ENCODE measurements around the gene TMEM259.
A peak's percentile ranks its signal among the peaks of the same experiment; 100 is the strongest.

The TMEM259 gene

DNA sequence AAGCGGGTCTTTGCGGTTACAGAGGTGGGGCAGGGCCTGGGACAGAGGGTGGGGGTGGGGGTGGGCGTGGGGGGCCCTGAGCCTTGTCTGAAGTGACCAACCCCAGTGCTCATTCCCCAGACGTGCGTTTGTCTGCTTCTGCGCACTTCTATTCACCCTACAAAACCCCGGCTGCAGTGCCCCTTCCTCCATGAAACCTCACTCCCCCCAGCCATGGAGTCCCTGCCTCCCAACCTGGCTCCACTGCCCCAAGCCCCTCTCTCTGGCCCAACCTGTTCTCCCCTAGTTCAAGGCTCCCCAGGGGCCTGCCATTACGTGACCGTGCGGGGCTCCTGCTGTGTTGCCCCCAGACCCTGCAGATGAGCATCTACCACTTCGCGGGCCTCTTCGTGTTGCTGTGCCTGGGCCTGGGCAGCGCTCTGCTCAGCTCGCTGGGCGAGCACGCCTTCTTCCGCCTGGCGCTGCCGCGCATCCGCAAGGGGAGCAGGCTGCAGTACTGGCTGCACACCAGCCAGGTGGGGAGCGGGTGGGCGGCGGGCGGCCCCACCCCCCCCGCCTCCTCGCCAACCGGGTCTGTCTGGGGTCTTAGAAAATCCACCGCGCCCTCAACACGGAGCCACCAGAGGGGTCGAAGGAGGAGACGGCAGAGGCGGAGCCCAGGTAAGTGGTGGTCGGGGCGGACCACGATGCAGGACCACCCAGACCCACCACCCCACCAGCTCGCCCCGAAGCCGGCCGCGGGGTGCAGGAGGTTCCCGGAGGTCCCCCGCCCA, 12.5 kb downstream of the TMEM259 start:
- H3K9me3 Mint-ChIP-seq: no peaks in the 10 kb centered on the region
- H3K27me3 Mint-ChIP-seq (ENCODE audit: low read depth, poor library complexity): no peaks in the 10 kb centered on the region

DNA sequence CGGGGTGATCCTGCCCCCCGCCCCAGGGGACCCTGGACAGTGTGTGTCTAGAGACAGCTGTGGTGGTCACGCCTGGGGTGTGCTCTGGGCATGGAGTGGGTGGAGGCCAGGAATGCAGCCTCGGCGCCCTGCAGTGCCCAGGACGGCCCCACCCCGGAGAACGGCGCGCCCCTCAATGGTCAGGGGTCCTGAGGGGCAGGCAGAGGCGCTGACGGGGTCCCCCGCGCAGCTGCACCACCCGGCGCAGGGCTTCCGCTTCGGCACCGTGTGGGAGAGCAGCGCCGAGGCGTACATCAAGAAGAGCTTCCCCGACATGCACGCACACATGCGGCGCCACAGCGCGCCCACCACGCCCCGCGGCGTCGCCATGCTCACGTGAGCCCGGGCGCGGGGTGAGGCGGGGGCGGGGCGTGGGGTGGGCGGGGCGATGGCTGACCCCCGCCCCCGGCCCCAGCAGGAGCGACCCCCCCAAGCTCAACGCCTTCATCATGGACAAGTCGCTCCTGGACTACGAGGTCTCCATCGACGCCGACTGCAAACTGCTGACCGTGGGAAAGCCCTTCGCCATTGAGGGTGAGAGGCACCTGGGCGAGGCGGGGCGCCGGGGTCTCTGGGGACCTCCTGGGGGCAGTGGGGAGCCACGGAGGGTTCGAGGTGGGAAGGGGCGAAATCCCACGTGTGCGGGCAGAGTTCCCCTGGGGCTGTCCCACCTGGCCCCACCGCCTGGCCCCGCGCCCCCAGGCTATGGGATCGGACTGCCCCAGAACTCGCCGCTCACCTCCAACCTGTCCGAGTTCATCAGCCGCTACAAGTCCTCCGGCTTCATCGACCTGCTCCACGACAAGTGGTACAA, 13.3 kb downstream of the TMEM259 start:
- Mint-ChIP-seq H3K9me3 (no peaks in the 10 kb centered on the region), H3K36me3 (ENCODE audit: low read depth) (peaks cover 8% of the 10 kb centered on the region), H3K4me1 (no peaks in the 10 kb centered on the region), H3K27ac (no peak overlapping the region), H3K27me3 (ENCODE audit: low read depth, poor library complexity) (peaks cover 3% of the 10 kb centered on the region), H3K4me3 (no peak overlapping the region)
- TF ChIP-seq, protein P1, sequence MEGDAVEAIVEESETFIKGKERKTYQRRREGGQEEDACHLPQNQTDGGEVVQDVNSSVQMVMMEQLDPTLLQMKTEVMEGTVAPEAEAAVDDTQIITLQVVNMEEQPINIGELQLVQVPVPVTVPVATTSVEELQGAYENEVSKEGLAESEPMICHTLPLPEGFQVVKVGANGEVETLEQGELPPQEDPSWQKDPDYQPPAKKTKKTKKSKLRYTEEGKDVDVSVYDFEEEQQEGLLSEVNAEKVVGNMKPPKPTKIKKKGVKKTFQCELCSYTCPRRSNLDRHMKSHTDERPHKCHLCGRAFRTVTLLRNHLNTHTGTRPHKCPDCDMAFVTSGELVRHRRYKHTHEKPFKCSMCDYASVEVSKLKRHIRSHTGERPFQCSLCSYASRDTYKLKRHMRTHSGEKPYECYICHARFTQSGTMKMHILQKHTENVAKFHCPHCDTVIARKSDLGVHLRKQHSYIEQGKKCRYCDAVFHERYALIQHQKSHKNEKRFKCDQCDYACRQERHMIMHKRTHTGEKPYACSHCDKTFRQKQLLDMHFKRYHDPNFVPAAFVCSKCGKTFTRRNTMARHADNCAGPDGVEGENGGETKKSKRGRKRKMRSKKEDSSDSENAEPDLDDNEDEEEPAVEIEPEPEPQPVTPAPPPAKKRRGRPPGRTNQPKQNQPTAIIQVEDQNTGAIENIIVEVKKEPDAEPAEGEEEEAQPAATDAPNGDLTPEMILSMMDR (IDR thresholded peaks at IDR 0.05): no peak
- DNase-seq: no peak

More for the DNA sequence above, 12.5 kb downstream of the TMEM259 start:
- no peak for DNase-seq
- Mint-ChIP-seq H3K4me3 (no peak overlapping the region), H3K36me3 (ENCODE audit: low read depth) (peaks cover 8% of the 10 kb centered on the region), H3K27ac (no peak overlapping the region), H3K4me1 (no peaks in the 10 kb centered on the region)
- TF ChIP-seq, protein P1 (IDR thresholded peaks at IDR 0.05): no peak

DNA sequence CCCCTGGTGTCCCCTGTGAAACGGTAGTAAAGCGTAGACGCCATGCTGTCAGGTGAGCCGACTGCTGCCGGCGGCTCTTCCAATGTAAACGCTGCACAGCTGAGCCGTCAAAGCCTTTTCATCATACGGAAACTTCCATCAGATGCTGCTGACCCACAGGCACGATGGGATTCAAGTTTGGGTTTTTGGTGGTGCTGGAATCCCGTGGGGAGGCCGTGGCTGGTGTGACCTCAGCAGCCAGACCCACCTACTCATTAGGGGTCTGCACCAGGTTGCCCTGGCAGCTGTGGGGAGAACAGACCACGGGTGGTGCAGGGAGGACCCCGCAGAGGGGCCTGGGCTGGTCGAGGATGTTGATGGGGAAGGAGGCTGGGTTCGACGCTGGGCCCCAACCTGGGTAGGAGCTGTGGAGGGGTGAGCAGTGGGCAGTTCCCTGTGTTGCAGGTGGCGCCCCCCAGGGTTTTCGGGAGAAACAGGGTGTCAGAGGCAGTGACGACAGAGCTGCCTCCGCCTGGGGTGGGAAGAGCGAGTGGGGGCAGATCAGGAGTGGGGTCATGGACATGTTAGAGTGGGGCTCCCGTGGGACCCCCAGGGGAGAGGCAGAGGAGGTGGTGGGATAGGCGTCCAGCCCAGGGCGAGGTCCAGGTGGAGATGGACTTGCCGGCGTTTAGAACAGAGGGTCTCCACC, 14.1 kb downstream of the TMEM259 start:
- Mint-ChIP-seq H3K4me1 (no peaks in the 10 kb centered on the region), H3K27ac (peak overlapping the region; percentile 42), H3K4me3 (no peak overlapping the region), H3K36me3 (ENCODE audit: low read depth) (peaks cover 8% of the 10 kb centered on the region), H3K27me3 (ENCODE audit: low read depth, poor library complexity) (peaks cover 5% of the 10 kb centered on the region), H3K9me3 (no peaks in the 10 kb centered on the region)
- TF ChIP-seq, protein P1 (IDR thresholded peaks at IDR 0.05): no peak
- DNase-seq: no peak

DNA sequence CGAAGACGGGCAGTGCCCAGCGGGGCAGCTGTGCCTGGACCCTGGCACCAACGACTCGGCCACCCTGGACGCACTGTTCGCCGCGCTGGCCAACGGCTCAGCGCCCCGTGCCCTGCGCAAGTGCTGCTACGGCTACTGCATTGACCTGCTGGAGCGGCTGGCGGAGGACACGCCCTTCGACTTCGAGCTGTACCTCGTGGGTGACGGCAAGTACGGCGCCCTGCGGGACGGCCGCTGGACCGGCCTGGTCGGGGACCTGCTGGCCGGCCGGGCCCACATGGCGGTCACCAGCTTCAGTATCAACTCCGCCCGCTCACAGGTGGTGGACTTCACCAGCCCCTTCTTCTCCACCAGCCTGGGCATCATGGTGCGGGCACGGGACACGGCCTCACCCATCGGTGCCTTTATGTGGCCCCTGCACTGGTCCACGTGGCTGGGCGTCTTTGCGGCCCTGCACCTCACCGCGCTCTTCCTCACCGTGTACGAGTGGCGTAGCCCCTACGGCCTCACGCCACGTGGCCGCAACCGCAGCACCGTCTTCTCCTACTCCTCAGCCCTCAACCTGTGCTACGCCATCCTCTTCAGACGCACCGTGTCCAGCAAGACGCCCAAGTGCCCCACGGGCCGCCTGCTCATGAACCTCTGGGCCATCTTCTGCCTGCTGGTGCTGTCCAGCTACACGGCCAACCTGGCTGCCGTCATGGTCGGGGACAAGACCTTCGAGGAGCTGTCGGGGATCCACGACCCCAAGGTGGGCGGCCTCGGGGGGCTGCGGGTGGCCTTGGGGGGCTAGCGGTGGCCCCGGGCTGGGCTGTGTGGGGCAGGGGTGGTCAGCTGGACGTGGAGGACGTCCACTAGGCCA, 15.9 kb downstream of the TMEM259 start:
- H3K36me3 Mint-ChIP-seq (ENCODE audit: low read depth): peaks cover 8% of the 10 kb centered on the region
- DNase-seq: no peak
- H3K9me3 Mint-ChIP-seq: no peaks in the 10 kb centered on the region
- H3K27me3 Mint-ChIP-seq (ENCODE audit: low read depth, poor library complexity): peaks cover 17% of the 10 kb centered on the region
- TF ChIP-seq, protein P1 (IDR thresholded peaks at IDR 0.05): no peak
- H3K4me3 Mint-ChIP-seq: no peak overlapping the region
- H3K27ac Mint-ChIP-seq: no peak overlapping the region
- H3K4me1 Mint-ChIP-seq: no peaks in the 10 kb centered on the region

DNA sequence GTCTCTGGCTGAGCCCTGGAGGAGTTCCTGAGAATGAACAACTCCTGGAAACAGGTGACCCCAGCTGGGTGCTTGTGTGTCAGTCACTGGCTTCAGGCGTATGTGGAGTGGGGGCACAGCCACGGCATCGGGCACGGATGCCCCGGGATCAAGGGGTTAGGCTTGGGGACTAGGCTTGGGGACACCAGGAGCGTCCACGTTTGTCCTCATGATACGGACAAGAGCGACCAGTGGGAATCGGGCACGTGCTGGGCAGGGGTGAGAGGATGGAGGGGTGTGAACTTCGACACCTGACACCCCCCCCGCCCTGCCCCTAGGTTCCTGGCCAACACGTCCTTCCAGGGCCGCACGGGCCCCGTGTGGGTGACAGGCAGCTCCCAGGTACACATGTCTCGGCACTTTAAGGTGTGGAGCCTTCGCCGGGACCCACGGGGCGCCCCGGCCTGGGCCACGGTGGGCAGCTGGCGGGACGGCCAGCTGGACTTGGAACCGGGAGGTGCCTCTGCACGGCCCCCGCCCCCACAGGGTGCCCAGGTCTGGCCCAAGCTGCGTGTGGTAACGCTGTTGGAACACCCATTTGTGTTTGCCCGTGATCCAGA, 16.6 kb downstream of the TMEM259 start:
- H3K9me3 Mint-ChIP-seq: no peaks in the 10 kb centered on the region
- peaks cover 8% of the 10 kb centered on the region for H3K36me3 Mint-ChIP-seq (ENCODE audit: low read depth)
- H3K27me3 Mint-ChIP-seq (ENCODE audit: low read depth, poor library complexity): peaks cover 24% of the 10 kb centered on the region

More for the DNA sequence above, 16.6 kb downstream of the TMEM259 start:
- Mint-ChIP-seq H3K4me3 (no peak overlapping the region), H3K27ac (no peak overlapping the region), H3K4me1 (peaks cover under 1% of the 10 kb centered on the region)
- TF ChIP-seq, protein P1 (IDR thresholded peaks at IDR 0.05): no peak
- no peak for DNase-seq

Data from nephron progenitor cell (in vitro differentiated cells).